Body of pancreas (tissue), 4 donors: ENCODE results near the gene GPR158. TPM values are rescaled to one million over a fixed set of nuclear protein-coding genes. Genes with fewer than 3 reads are reported as not detected.

Experiments
- ATAC-seq: fragments of 150-250 bp; one replicate; pipeline ENCODE4 v1.9.1; 2016
- DNase-seq, 4 donors: peaks; one replicate each; pipeline ENCODE4 v3.0.0-alpha.2; 2019
- H3K27ac ChIP-seq, 4 donors: fragments of 200-600 bp; sonication (generic); 1 replicate in 3 of 4; 2 replicates in 1 of 4; pipeline versions ENCODE4 v1.5.1 to v1.6.1; 2016 to 2019; ENCODE audit warnings: mild to moderate bottlenecking in 1 of 4, mixed read lengths in 1 of 4, moderate library complexity in 1 of 4
- H3K27me3 ChIP-seq, 2 donors: fragments of 200-600 bp; sonication (generic); one replicate each; pipeline ENCODE4 v1.6.0; 2016; ENCODE audit warnings: mild to moderate bottlenecking in 1 of 2
- H3K36me3 ChIP-seq, 2 donors: fragments of 200-600 bp; sonication (generic); replicated peaks in 1 of 2; 2 replicates each; pipeline ENCODE4 v1.5.1; 2016; ENCODE audit warnings: low read depth in 2 of 2; ENCODE audit not compliant: insufficient read depth in 1 of 2
- H3K4me1 ChIP-seq: fragments of 200-600 bp; sonication (generic); one replicate; pipeline ENCODE4 v1.6.0; 2016
- H3K4me3 ChIP-seq, 2 donors: fragments of 200-600 bp; sonication (generic); 1 replicate in 1 of 2; 2 replicates in 1 of 2; pipeline ENCODE4 v1.5.1; 2016 to 2019
- H3K9me3 ChIP-seq, 3 donors: fragments of 200-600 bp; sonication (generic); 1 replicate in 2 of 3; 2 replicates in 1 of 3; pipeline ENCODE4 v1.5.1; 2016
- CTCF ChIP-seq, 7 experiments: fragments of 450-650 bp in 4 of 7; fragments of 200-600 bp in 3 of 7; sonication (generic) in 3 of 7; IDR thresholded peaks; one replicate each; pipeline ENCODE4 v1.5.1; 2016 to 2019; ENCODE audit warnings: antibody characterized with exemption in 7 of 7
- POLR2A ChIP-seq, 3 donors: fragments of 450-650 bp; IDR thresholded peaks; one replicate each; pipeline ENCODE4 v1.6.1; 2016; ENCODE audit warnings: antibody characterized with exemption in 3 of 3, mild to moderate bottlenecking in 2 of 3
- WGBS, 2 donors: methylation state at CpG; one replicate each; pipeline ENCODE4 v1.1.5; 2017; 5-methylcytosine and 5-hydroxymethylcytosine counted together
- intact Hi-C: fragments of 100-400 bp; cut with DNase I; formaldehyde crosslinking; loops from one replicate; pipeline ENCODE4 v1.15.1; 2023
- total RNA-seq, 2 donors: library from RNA; depleted of rRNA; stranded (reverse); fragments of >200 nt; gene quantifications; one replicate each; pipeline ENCODE4 v1.1.0, GENCODE V29; 2016

GPR158 gene
- total RNA-seq, 2 donors from 2014 or later, result 0.52 TPM; not detected in 1

- peaks cover 24% of the 10 kb centered on the region for H3K4me1 ChIP-seq
- no peaks in the 10 kb centered on the region for H3K9me3 ChIP-seq
- no peak overlapping the region for H3K27ac ChIP-seq
- intact Hi-C loops, result no loop called here
- H3K4me3 ChIP-seq, result no peak overlapping the region
- H3K36me3 ChIP-seq, result no peaks in the 10 kb centered on the region
- 25 to 36% methylated on average over 2 of the region's 2 CpGs for WGBS, 2 donors
- H3K27me3 ChIP-seq, result peaks cover 0 to 24% of the 10 kb centered on the region in 2 donors
- no peak for TF ChIP-seq POLR2A (IDR thresholded peaks at IDR 0.05)
- TF ChIP-seq CTCF (IDR thresholded peaks at IDR 0.05), result no peak
- no peak for DNase-seq
- no peak for ATAC-seq
Measured at GRCh38 chr10:25177093-25177753, 2.4 kb downstream of the GPR158 start.

- intact Hi-C loops, result no loop called here
- peaks cover 0 to 24% of the 10 kb centered on the region in 2 donors for H3K27me3 ChIP-seq
- no peak overlapping the region for H3K27ac ChIP-seq
- TF ChIP-seq CTCF (IDR thresholded peaks at IDR 0.05) (no peak), POLR2A (IDR thresholded peaks at IDR 0.05) (no peak)
- WGBS, 2 donors, result 80% methylated on average over 2 of the region's 2 CpGs
- H3K36me3 ChIP-seq, result no peaks in the 10 kb centered on the region
- no peaks in the 10 kb centered on the region for H3K9me3 ChIP-seq
- H3K4me1 ChIP-seq, result peaks cover 24% of the 10 kb centered on the region
- DNase-seq (no peak), ATAC-seq (no peak)
- H3K4me3 ChIP-seq, result no peak overlapping the region
Measured at GRCh38 chr10:25177754-25178135, 2.9 kb downstream of the GPR158 start.

GRCh38 chr10:25178411-25178810 is 3.6 kb downstream of the GPR158 start:
- Histone ChIP-seq H3K9me3 (no peaks in the 10 kb centered on the region), H3K4me1 (peaks cover 24% of the 10 kb centered on the region), H3K27ac (no peak overlapping the region), H3K36me3 (no peaks in the 10 kb centered on the region), H3K27me3 (peaks cover 0 to 24% of the 10 kb centered on the region in 2 donors), H3K4me3 (no peak overlapping the region)
- TF ChIP-seq CTCF (IDR thresholded peaks at IDR 0.05), result no peak
- TF ChIP-seq POLR2A (IDR thresholded peaks at IDR 0.05), result no peak
- intact Hi-C loops, result no loop called here
- no peak for DNase-seq
- ATAC-seq, result no peak

- DNase-seq (no peak), ATAC-seq (no peak)
- Histone ChIP-seq H3K27ac (no peak overlapping the region), H3K36me3 (no peaks in the 10 kb centered on the region), H3K4me1 (peaks cover 10% of the 10 kb centered on the region), H3K27me3 (peaks cover 0 to 24% of the 10 kb centered on the region in 2 donors), H3K4me3 (no peak overlapping the region), H3K9me3 (no peaks in the 10 kb centered on the region)
- TF ChIP-seq POLR2A (IDR thresholded peaks at IDR 0.05), result no peak
- WGBS, 2 donors, result 38 to 43% methylated on average over 2 of the region's 2 CpGs
- intact Hi-C loops, result no loop called here
Measured at GRCh38 chr10:25180801-25181200, 6.0 kb downstream of the GPR158 start.

- H3K4me3 ChIP-seq, result no peak overlapping the region
- no peak for TF ChIP-seq CTCF (IDR thresholded peaks at IDR 0.05)
- no peak for TF ChIP-seq POLR2A (IDR thresholded peaks at IDR 0.05)
- no peak overlapping the region for H3K27ac ChIP-seq
- peaks cover 0 to 7% of the 10 kb centered on the region in 2 donors for H3K27me3 ChIP-seq
- no peaks in the 10 kb centered on the region for H3K36me3 ChIP-seq
- intact Hi-C loops, result no loop called here
- DNase-seq (no peak), ATAC-seq (no peak)
- H3K9me3 ChIP-seq, result no peaks in the 10 kb centered on the region
- WGBS, 2 donors, result 60% methylated on average over 3 of the region's 3 CpGs
- no peaks in the 10 kb centered on the region for H3K4me1 ChIP-seq
Measured at GRCh38 chr10:25182636-25183035, 7.8 kb downstream of the GPR158 start.
